ENCODE data around the gene CACNA1E. TPM values are rescaled to one million over a fixed set of nuclear protein-coding genes. Genes with fewer than 3 reads are reported as not detected.

Gene CACNA1E
- total RNA-seq, 1 experiment from 2014 or later = 0.46 TPM

DNA sequence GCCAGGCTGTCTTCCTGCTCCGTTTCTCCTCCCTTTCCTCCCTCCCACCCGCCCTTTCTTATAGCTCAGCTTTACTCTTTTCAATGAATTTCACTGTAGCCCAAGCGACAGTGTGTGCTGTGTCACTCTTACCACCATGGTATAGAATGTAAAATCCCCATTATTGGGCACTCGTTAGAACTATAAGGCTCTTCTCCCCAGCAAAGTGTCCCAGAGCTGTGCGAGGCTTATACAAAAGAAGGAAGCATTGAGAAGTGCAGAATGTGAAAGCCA lies 192.5 kb downstream of the CACNA1E start:
- H4K8ac ChIP-seq (replicated peaks; ENCODE audit: insufficient read length, low read depth, low read length) = no peak overlapping the region
- DNase-seq = no peak
- H2AK5ac ChIP-seq (ENCODE audit: insufficient read length, low read length) = no peak overlapping the region
- peaks cover 9 to 13% of the 10 kb centered on the region in 2 experiments for H3K4me1 Mint-ChIP-seq
- H3K4me2 ChIP-seq (ENCODE audit: insufficient read depth, insufficient read length, low read length) = no peak overlapping the region
- TF ChIP-seq CTCF (conservative IDR thresholded peaks at IDR 0.05) = no peak
- no peak overlapping the region for H2BK120ac ChIP-seq (ENCODE audit: low read depth, low read length, poor library complexity, severe bottlenecking)
- no peak overlapping the region for H3K18ac ChIP-seq (ENCODE audit: insufficient read length, low read depth, low read length)
- no peak overlapping the region for H4K91ac ChIP-seq (ENCODE audit: insufficient read length, low read depth, low read length)
- no peak overlapping the region for H2BK20ac ChIP-seq (ENCODE audit: low read depth, low read length, poor library complexity, severe bottlenecking)
- H3K27ac Mint-ChIP-seq = no peak overlapping the region
- no peak overlapping the region for H3K23ac ChIP-seq (ENCODE audit: insufficient read length, low read depth, low read length)
- no peaks in the 10 kb centered on the region for H3K9me3 ChIP-seq (ENCODE audit: control insufficient read depth, low read depth, low read length)
- no peak overlapping the region for H3K56ac ChIP-seq (ENCODE audit: insufficient read length, low read depth, low read length)
- no peaks in the 10 kb centered on the region for H3K27me3 ChIP-seq (ENCODE audit: insufficient read depth, low read length)
- H3K27me3 Mint-ChIP-seq (ENCODE audit: low read depth) = peaks cover 4% of the 10 kb centered on the region; the same call in 1 of the 2 replicates
- H3K4me1 ChIP-seq (ENCODE audit: insufficient read depth, low read length) = no peaks in the 10 kb centered on the region
- no peaks in the 10 kb centered on the region for H4K20me1 ChIP-seq (ENCODE audit: control insufficient read depth, insufficient read depth, insufficient read length)
- no peak overlapping the region for H2BK12ac ChIP-seq (ENCODE audit: insufficient read length, low read depth, low read length)
- H3K14ac ChIP-seq (ENCODE audit: insufficient read depth, low read length) = no peak overlapping the region
- no peak overlapping the region for H2BK15ac ChIP-seq (ENCODE audit: low read depth, low read length)
- H2AFZ ChIP-seq (ENCODE audit: low read length) = no peak overlapping the region
- peaks cover 2 to 5% of the 10 kb centered on the region in 2 experiments; a peak in 2 of 5 replicates for H3K9me3 Mint-ChIP-seq
- H2BK5ac ChIP-seq (ENCODE audit: insufficient read length, low read length) = no peak overlapping the region
- no peak overlapping the region for H3K27ac ChIP-seq (ENCODE audit: insufficient read length, low read depth, low read length)
- H3K23me2 ChIP-seq (ENCODE audit: insufficient read length, low read depth, low read length, poor library complexity, severe bottlenecking) = no peaks in the 10 kb centered on the region
- H3K9ac ChIP-seq (ENCODE audit: extremely low read depth, insufficient read length, low read length) = no peak overlapping the region
- H3K4ac ChIP-seq (ENCODE audit: low read depth, low read length) = no peak overlapping the region
- H3K79me2 ChIP-seq (ENCODE audit: insufficient read depth, low read length) = no peaks in the 10 kb centered on the region
- no peak overlapping the region for H4K5ac ChIP-seq (ENCODE audit: insufficient read length, low read depth, low read length)
- WGBS (ENCODE audit: extremely low coverage, insufficient read length, low lambda C conversion rate) = no CpG with 5 or more reads among the region's 5 CpGs
- no peaks in the 10 kb centered on the region for H3K79me1 ChIP-seq (ENCODE audit: insufficient read depth, low read depth, low read length, poor library complexity, severe bottlenecking)
- H3T11ph ChIP-seq (ENCODE audit: low read length) = no peak overlapping the region
- H3K4me3 Mint-ChIP-seq = no peak overlapping the region
- H3K36me3 Mint-ChIP-seq (ENCODE audit: insufficient read depth in 1 of 3, low read depth in 3 of 3) = no peaks in the 10 kb centered on the region; a peak in 2 of 7 replicates
